AG04450 (cell line): ENCODE results near the gene ZSCAN25. TPM values are rescaled to one million over a fixed set of nuclear protein-coding genes. Genes with fewer than 3 reads are reported as not detected.
A peak's percentile ranks its signal among the peaks of the same experiment; 100 is the strongest.

Experiments used
- CTCF ChIA-PET: fragments of 300-600, 350-600 bp; formaldehyde crosslinking; extraction: SDS; loops from one replicate; lab custom pipeline; 2022; ENCODE audit warnings: antibody characterized with exemption, inconsistent platforms; lab: Charles Lee
- POLR2A ChIA-PET: fragments of 350-600 bp; formaldehyde crosslinking; extraction: SDS; loops from one replicate; lab custom pipeline; 2021; ENCODE audit warnings: antibody characterized with exemption, inconsistent platforms; lab: Yijun Ruan, JAX
- DNase-seq: peaks from one replicate; pipeline ENCODE4 v3.0.0-alpha.2; 2011; ENCODE audit warnings: low read depth, low spot score
- H3K27ac ChIP-seq: one replicate; pipeline ENCODE4 v1.5.1; 2012; ENCODE audit warnings: low read depth, low read length, control low read depth
- H3K27me3 ChIP-seq: one replicate; pipeline ENCODE4 v1.6.0; 2012; ENCODE audit warnings: low read length; ENCODE audit not compliant: control insufficient read depth, insufficient read depth
- H3K4me3 ChIP-seq: 2 replicates; pipeline ENCODE4 v1.5.1; 2011; ENCODE audit warnings: mild to moderate bottlenecking, low read depth, low read length, control low read depth
- H3K9me3 ChIP-seq: 2 replicates; pipeline ENCODE4 v1.5.1; 2012; ENCODE audit warnings: low read length; ENCODE audit not compliant: control insufficient read depth, insufficient read depth
- polyA plus RNA-seq: library from polyadenylated mRNA; depleted of rRNA; stranded (reverse); fragments of >200 nt; gene quantifications from 2 replicates; pipeline ENCODE4 v1.2.3, GENCODE V29; 2011
- TF ChIP-seq, protein P1 (sequence below): IDR thresholded peaks from 2 replicates; pipeline ENCODE4 v1.5.1; 2011; ENCODE audit warnings: low read depth, low read length, control low read depth, inconsistent platforms

ZSCAN25 gene
- polyA plus RNA-seq, 1 experiment: 6.4 TPM

DNA sequence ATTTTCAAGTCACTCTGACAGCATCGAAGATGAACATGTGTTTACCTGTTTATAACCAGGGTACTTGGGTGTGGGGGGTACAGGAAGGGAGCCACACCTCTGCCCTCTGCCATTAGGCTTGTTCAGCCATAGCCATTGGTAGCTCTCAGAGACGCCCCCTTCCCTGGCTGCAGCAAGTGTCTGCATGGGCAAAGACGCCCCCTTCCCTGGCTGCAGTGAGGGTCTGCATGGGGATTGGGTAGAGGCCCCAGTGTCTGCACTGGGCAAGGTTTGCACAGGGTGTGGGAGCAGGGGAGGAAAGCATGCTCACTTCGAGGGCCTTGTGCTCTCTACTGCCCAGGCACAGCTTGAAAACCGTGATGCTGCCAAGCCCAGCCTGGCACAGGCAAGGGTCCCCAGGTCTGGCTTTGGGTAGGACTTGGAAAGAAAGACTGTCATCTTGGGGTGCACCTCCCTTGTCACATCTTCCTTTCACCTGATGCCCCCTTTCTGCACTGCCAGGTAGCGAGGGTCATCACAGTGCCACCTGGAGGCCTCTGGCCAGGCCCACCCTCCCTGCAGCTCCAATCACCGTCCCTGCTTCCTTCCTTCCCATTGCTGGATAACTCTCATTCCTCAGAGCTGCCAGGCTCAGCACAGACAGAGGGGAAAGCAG lies 15.0 kb upstream of the ZSCAN25 start:
- Histone ChIP-seq H3K4me3 (no peak overlapping the region), H3K27me3 (no peaks in the 10 kb centered on the region), H3K27ac (no peak overlapping the region), H3K9me3 (no peaks in the 10 kb centered on the region)
- CTCF ChIA-PET: no interaction called here
- no peak for DNase-seq
- POLR2A ChIA-PET: interaction anchor here (0.6 kb wide), 1 partner anchor 42 kb away, joined by 7 read pairs; no protein-coding TSS in a partner anchor
- TF ChIP-seq, protein P1, sequence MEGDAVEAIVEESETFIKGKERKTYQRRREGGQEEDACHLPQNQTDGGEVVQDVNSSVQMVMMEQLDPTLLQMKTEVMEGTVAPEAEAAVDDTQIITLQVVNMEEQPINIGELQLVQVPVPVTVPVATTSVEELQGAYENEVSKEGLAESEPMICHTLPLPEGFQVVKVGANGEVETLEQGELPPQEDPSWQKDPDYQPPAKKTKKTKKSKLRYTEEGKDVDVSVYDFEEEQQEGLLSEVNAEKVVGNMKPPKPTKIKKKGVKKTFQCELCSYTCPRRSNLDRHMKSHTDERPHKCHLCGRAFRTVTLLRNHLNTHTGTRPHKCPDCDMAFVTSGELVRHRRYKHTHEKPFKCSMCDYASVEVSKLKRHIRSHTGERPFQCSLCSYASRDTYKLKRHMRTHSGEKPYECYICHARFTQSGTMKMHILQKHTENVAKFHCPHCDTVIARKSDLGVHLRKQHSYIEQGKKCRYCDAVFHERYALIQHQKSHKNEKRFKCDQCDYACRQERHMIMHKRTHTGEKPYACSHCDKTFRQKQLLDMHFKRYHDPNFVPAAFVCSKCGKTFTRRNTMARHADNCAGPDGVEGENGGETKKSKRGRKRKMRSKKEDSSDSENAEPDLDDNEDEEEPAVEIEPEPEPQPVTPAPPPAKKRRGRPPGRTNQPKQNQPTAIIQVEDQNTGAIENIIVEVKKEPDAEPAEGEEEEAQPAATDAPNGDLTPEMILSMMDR: 0 out of 2 replicates have a peak, but pooled peaks have one; percentile 5

- no peaks in the 10 kb centered on the region for H3K27me3 ChIP-seq
- POLR2A ChIA-PET: interaction anchor here (0.6 kb wide), 1 partner anchor 38 kb away, joined by 3 read pairs; no protein-coding TSS in a partner anchor
- H3K9me3 ChIP-seq: no peaks in the 10 kb centered on the region
- TF ChIP-seq, protein P1: no peak
- H3K27ac ChIP-seq: no peak overlapping the region
- DNase-seq: no peak
- CTCF ChIA-PET: no interaction called here
- no peak overlapping the region for H3K4me3 ChIP-seq
Observed at GRCh38 chr7:99605527-99605926, 11.2 kb upstream of the ZSCAN25 start.

DNA sequence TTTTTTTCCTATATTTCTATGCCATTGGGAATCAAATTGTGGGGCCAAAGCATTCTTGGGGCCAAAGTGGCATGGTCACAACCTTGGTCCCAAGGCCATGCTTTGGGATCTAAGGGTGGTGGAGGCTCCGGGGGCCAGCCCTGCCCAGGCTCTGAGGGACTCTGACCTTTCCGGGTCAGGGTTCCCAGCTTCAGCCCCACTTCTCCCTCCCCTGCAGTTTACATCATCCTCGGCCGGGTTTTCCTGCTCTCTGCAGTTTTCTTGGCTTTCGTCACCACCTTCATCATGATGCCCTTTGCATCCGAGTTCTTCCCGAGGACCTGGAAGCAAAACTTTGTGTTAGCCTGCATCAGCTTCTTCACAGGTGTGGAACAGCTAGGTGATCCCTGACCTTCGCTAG lies 10.2 kb upstream of the ZSCAN25 start:
- ChIA-PET CTCF (no interaction called here), POLR2A (no interaction called here)
- Histone ChIP-seq H3K4me3 (no peak overlapping the region), H3K27me3 (no peaks in the 10 kb centered on the region), H3K27ac (no peak overlapping the region), H3K9me3 (no peaks in the 10 kb centered on the region)
- TF ChIP-seq, protein P1: no peak
- DNase-seq: no peak

DNA sequence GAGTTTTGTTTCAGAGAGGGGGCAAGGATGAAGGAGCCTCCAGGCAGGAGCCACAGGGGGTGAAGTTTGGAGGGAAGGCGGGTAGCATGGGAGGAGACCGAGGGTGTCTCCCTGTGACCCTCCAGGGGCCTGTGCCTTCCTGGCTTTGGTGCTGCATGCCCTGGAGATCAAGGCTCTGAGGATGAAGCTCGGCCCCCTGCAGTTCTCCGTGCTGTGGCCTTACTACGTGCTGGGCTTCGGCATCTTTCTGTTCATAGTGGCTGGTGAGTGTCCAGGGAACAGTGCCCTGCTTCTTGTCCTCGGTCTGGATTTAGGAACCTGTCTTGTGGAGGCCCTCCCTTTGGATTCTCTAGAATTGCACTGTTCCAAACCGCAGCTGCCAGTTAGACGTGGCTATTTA lies 9.2 kb upstream of the ZSCAN25 start:
- Histone ChIP-seq H3K4me3 (no peak overlapping the region), H3K27ac (no peak overlapping the region), H3K9me3 (no peaks in the 10 kb centered on the region), H3K27me3 (no peaks in the 10 kb centered on the region)
- TF ChIP-seq, protein P1: no peak
- CTCF ChIA-PET: no interaction called here
- no peak for DNase-seq
- POLR2A ChIA-PET: no interaction called here

DNA sequence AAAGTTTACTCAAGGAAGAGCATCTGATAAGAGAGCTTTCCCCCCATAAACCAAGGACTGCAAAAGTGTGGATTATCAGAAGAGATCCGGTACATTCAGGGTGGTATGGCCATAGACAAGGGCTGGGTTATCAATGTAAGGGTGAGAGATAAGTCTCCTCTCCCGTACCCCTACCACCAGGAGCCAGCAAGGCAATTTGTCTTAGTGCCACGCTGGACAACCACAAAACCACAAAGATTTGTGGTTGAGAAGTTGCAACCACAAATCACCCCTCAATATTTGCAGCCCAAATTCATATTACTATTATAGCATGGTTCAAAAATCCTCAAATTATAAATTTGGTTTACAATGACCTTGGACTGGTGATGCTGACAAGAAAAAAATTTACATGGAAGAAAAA lies 2.3 kb upstream of the ZSCAN25 start:
- ChIA-PET POLR2A (no interaction called here), CTCF (no interaction called here)
- H3K27me3 ChIP-seq: no peaks in the 10 kb centered on the region
- DNase-seq: no peak
- H3K9me3 ChIP-seq: no peaks in the 10 kb centered on the region; the same call in 1 of the 2 replicates
- TF ChIP-seq, protein P1: no peak
- no peak overlapping the region for H3K27ac ChIP-seq
- H3K4me3 ChIP-seq: no peak overlapping the region
